HepG2 (cell line): ENCODE results near the gene STAT5A. TPM values are rescaled to one million over a fixed set of nuclear protein-coding genes. Genes with fewer than 3 reads are reported as not detected.
A peak's percentile ranks its signal among the peaks of the same experiment; 100 is the strongest.

ENCODE experiments used
- ATAC-seq: fragments of 200-7000 bp; cut with Tn5 transposase; 3 replicates; pipeline ENCODE4 v1.9.1; 2020; ENCODE audit warnings: mild to moderate bottlenecking, moderate library complexity
- Bru-seq: library from RNA; stranded (reverse); fragments of 400-500 nt; gene quantifications from one replicate; lab custom pipeline; 2021; lab: Mats Ljungman, UMichigan
- BruChase-seq, 2 experiments: library from RNA; stranded (reverse); fragments of 400-500 nt; gene quantifications; one replicate each; lab custom pipeline; 2021; lab: Mats Ljungman, UMichigan
- BruUV-seq: library from RNA; stranded (reverse); fragments of 400-500 nt; replicated peaks from 2 replicates; lab custom pipeline; 2021; lab: Mats Ljungman, UMichigan
- CTCF ChIA-PET: fragments of 300-600 bp; formaldehyde crosslinking; extraction: SDS; loops from one replicate; lab custom pipeline; 2021; ENCODE audit warnings: low total read pairs, inconsistent platforms, low intra/inter-chr PET ratio; lab: Yijun Ruan, JAX
- POLR2A ChIA-PET: fragments of 350-600 bp; sonication (Branson Sonifier 250); formaldehyde crosslinking; loops from one replicate; lab custom pipeline; 2020; ENCODE audit warnings: antibody characterized with exemption, inconsistent platforms; lab: Yijun Ruan, JAX
- DNase-seq: peaks from one replicate; pipeline ENCODE4 v3.0.0-alpha.2; 2015; ENCODE audit warnings: low spot score
- FAIRE-seq: peaks from 3 replicates; lab custom pipeline; 2011; peaks lifted over from hg19 to GRCh38; lab: Jason Lieb, UNC
- H2AFZ ChIP-seq: one replicate; pipeline ENCODE4 v1.6.1; 2011; ENCODE audit warnings: low read length, inconsistent platforms
- H3K27ac ChIP-seq: fragments of 300-600 bp; 3 replicates; pipeline ENCODE4 v1.8.0; 2011; ENCODE audit warnings: mixed run types, mild to moderate bottlenecking, mixed read lengths, low read length, inconsistent platforms; ENCODE audit not compliant: insufficient read depth; ENCODE audit errors: extremely low read length
- H3K27me3 ChIP-seq, 2 experiments: fragments of 200-600 bp in 1 of 2; 2 replicates in 1 of 2; 3 replicates in 1 of 2; pipeline versions ENCODE4 v1.6.0 to v1.8.0; 2011; ENCODE audit warnings: low read length in 2 of 2, mild to moderate bottlenecking in 2 of 2, moderate library complexity in 2 of 2, inconsistent platforms in 1 of 2; ENCODE audit not compliant: insufficient read depth in 2 of 2, control insufficient read depth in 1 of 2
- H3K36me3 ChIP-seq, 2 experiments: fragments of 200-600 bp in 1 of 2; replicated peaks in 1 of 2; 2 replicates in 1 of 2; 3 replicates in 1 of 2; pipeline versions ENCODE4 v1.5.1 to v1.8.0; 2011; ENCODE audit warnings: low read length in 2 of 2, inconsistent platforms in 1 of 2; ENCODE audit not compliant: insufficient read depth in 2 of 2, control insufficient read depth in 1 of 2
- H3K4me1 ChIP-seq: 2 replicates; pipeline ENCODE4 v1.5.1; 2012; ENCODE audit warnings: low read length, inconsistent platforms; ENCODE audit not compliant: insufficient read depth
- H3K4me2 ChIP-seq: 2 replicates; pipeline ENCODE4 v1.6.0; 2011; ENCODE audit warnings: low read depth, low read length, inconsistent platforms
- H3K4me3 ChIP-seq, 3 experiments: fragments of 200-600 bp in 1 of 3; sonication (generic), shearing (Covaris generic) in 1 of 3; replicated peaks in 1 of 3; 2 replicates each; pipeline ENCODE4 v1.5.1; 2011 to 2016; ENCODE audit warnings: low read length in 3 of 3, inconsistent platforms in 2 of 3, low read depth in 2 of 3, mild to moderate bottlenecking in 2 of 3, control low read depth in 1 of 3, mixed read lengths in 1 of 3; ENCODE audit not compliant: insufficient read depth in 1 of 3
- H3K79me2 ChIP-seq: one replicate; pipeline ENCODE4 v1.6.1; 2011; ENCODE audit warnings: low read length, inconsistent platforms; ENCODE audit not compliant: insufficient read depth
- H3K9ac ChIP-seq: 2 replicates; pipeline ENCODE4 v1.6.0; 2011; ENCODE audit warnings: mild to moderate bottlenecking, low read depth, low read length, inconsistent platforms; ENCODE audit not compliant: insufficient read depth
- H3K9me3 ChIP-seq: 2 replicates; pipeline ENCODE4 v1.5.1; 2012; ENCODE audit warnings: mild to moderate bottlenecking, low read length
- H4K20me1 ChIP-seq: 2 replicates; pipeline ENCODE4 v1.6.0; 2011; ENCODE audit warnings: inconsistent platforms, mild to moderate bottlenecking, low read length, moderate library complexity; ENCODE audit not compliant: insufficient read depth
- CBX2 ChIP-seq, 2 experiments: fragments of 200-600 bp in 1 of 2; sonication (generic); formaldehyde crosslinking in 1 of 2; IDR thresholded peaks; 2 replicates each; pipeline versions ENCODE4 v1.7.0 to v1.8.1; 2018 to 2022; ENCODE audit warnings: low read depth in 2 of 2, low read length in 1 of 2, mild to moderate bottlenecking in 1 of 2, missing genetic modification reagents in 1 of 2
- CCAR2 ChIP-seq: fragments of 200-400 bp; formaldehyde crosslinking; optimal IDR thresholded peaks from 2 replicates; pipeline ENCODE3; 2018; ENCODE audit warnings: low read depth, mild to moderate bottlenecking, low read length, moderate library complexity
- GZF1 ChIP-seq: sonication (generic); formaldehyde crosslinking; IDR thresholded peaks from 2 replicates; pipeline ENCODE4 v1.5.1; 2020; ENCODE audit warnings: mild to moderate bottlenecking, missing genetic modification reagents
- HNRNPLL ChIP-seq: fragments of 200-400 bp; formaldehyde crosslinking; IDR thresholded peaks from 2 replicates; pipeline ENCODE4 v1.6.1; 2017; ENCODE audit warnings: mild to moderate bottlenecking, low read depth, low read length; ENCODE audit not compliant: poor library complexity, severe bottlenecking
- MED1 ChIP-seq: sonication (generic); formaldehyde crosslinking; IDR thresholded peaks from 2 replicates; pipeline ENCODE4 v1.4.0; 2020; ENCODE audit warnings: missing genetic modification reagents
- NPAS2 ChIP-seq: sonication (generic); formaldehyde crosslinking; IDR thresholded peaks from 2 replicates; pipeline ENCODE4 v1.8.0; 2022; ENCODE audit warnings: mild to moderate bottlenecking, missing genetic modification reagents, borderline replicate concordance
- SRY ChIP-seq: sonication (generic); formaldehyde crosslinking; IDR thresholded peaks from 2 replicates; pipeline ENCODE4 v1.8.0; 2022; ENCODE audit warnings: mild to moderate bottlenecking, missing genetic modification reagents
- TMF1 ChIP-seq: sonication (generic); formaldehyde crosslinking; IDR thresholded peaks from 2 replicates; pipeline ENCODE4 v1.8.1; 2022; ENCODE audit warnings: low read depth, missing genetic modification reagents
- ZFP82 ChIP-seq: sonication (generic); formaldehyde crosslinking; IDR thresholded peaks from 2 replicates; pipeline ENCODE4 v1.5.1; 2020; ENCODE audit warnings: mild to moderate bottlenecking, missing genetic modification reagents, borderline replicate concordance
- WGBS: methylation state at CpG from one replicate; pipeline ENCODE4 v1.1.6; 2017; ENCODE audit warnings: low lambda C conversion rate; 5-methylcytosine and 5-hydroxymethylcytosine counted together
- in situ Hi-C: cut with HindIII; loops from 2 replicates; pipeline ENCODE4 v1.10.0; 2017; ENCODE audit warnings: low pct_unique_long_range_greater_than_20kb; ENCODE audit not compliant: extremely low pct_ligation_motif_present
- intact Hi-C: fragments of 100-400 bp; cut with micrococcal nuclease; formaldehyde crosslinking; loops from one replicate; pipeline ENCODE4 v1.10.0; 2022; ENCODE audit not compliant: unreplicated experiment
- long read RNA-seq, 2 experiments: library from RNA in 1 of 2; library from polyadenylated mRNA in 1 of 2; stranded (forward) in 1 of 2; unstranded in 1 of 2; transcript quantifications; one replicate each; pipeline ENCODE4 v2.0.0, GENCODE V29; 2019 to 2022
- polyA minus RNA-seq, 3 experiments: library from RNA; depleted of rRNA, polyadenylated mRNA; stranded (reverse); fragments of >200 nt; gene quantifications; 2 replicates each; pipeline ENCODE4 v1.2.3, GENCODE V29; 2011; ENCODE audit warnings: low replicate concordance in 1 of 3
- polyA plus RNA-seq, 8 experiments: library from polyadenylated mRNA; depleted of rRNA in 3 of 8; stranded (reverse) in 7 of 8; unstranded in 1 of 8; fragments of >200 nt; fragmentation: Illumina TruSeq in 4 of 8; extraction: Trizol in 4 of 8; gene quantifications; 2 replicates each; pipeline versions ENCODE4 v1.2.1 to v1.2.3, GENCODE V29; 2011 to 2016; ENCODE audit warnings: low read depth in 4 of 8, missing spikeins in 1 of 8, mixed read lengths in 1 of 8; ENCODE audit not compliant: insufficient read depth in 1 of 8
- total RNA-seq, 5 experiments: library from RNA; depleted of rRNA; stranded (reverse); fragments of >200 nt; fragmentation: Illumina TruSeq; extraction: Trizol; gene quantifications; 2 replicates each; pipeline ENCODE4 v1.2.3, GENCODE V29; 2016; ENCODE audit warnings: low read depth in 1 of 5
- TF ChIP-seq, protein P1 (sequence below): sonication (generic); formaldehyde crosslinking; IDR thresholded peaks from 2 replicates; pipeline ENCODE4 v1.4.0; 2020; ENCODE audit warnings: missing genetic modification reagents
- TF ChIP-seq, protein P2 (sequence below): sonication (generic); formaldehyde crosslinking; IDR thresholded peaks from 2 replicates; pipeline ENCODE4 v1.5.0; 2020; ENCODE audit warnings: mild to moderate bottlenecking, missing genetic modification reagents, moderate library complexity
- TF ChIP-seq, protein P3 (sequence below): sonication (generic); formaldehyde crosslinking; IDR thresholded peaks from 2 replicates; pipeline ENCODE4 v1.5.1; 2020; ENCODE audit warnings: mild to moderate bottlenecking, missing genetic modification reagents, moderate library complexity

Gene STAT5A
- total RNA-seq (2016; rRNA removed; fragmentation: Illumina TruSeq; extraction: Trizol) (4.1 and 4.5 TPM in 2 replicates), polyA plus RNA-seq (2011; rRNA removed) (1.2 and 1.4 TPM in 2 replicates), polyA minus RNA-seq (2011; rRNA and poly(A)+ RNA removed; ENCODE audit: low replicate concordance) (6.3 and 24.5 TPM in 2 replicates), Bru-seq, nascent RNA (percentile 31 among the genes with signal in this experiment), BruChase-seq, experiment 1, labeled RNA remaining after a 6-hour chase (percentile 42 among the genes with signal in this experiment), BruChase-seq, experiment 2, labeled RNA remaining after a 2-hour chase (percentile 35 among the genes with signal in this experiment)
- total RNA-seq (2016; cell fraction: cytosol; rRNA removed; fragmentation: Illumina TruSeq; extraction: Trizol; ENCODE audit: low read depth), result 1.5 and 1.6 TPM in 2 replicates
- 2.4 and 3.2 TPM in 2 replicates for total RNA-seq (2016; cell fraction: insoluble cytoplasmic fraction; rRNA removed; fragmentation: Illumina TruSeq; extraction: Trizol)
- 3.5 and 3.6 TPM in 2 replicates for total RNA-seq (2016; cell fraction: membrane; rRNA removed; fragmentation: Illumina TruSeq; extraction: Trizol)
- 3.1 and 4.2 TPM in 2 replicates for total RNA-seq (2016; cell fraction: nucleus; rRNA removed; fragmentation: Illumina TruSeq; extraction: Trizol)
- polyA plus RNA-seq (2011; cell fraction: cytosol; rRNA removed), result 1.3 and 1.4 TPM in 2 replicates
- 3.3 and 3.4 TPM in 2 replicates for polyA plus RNA-seq (2011; cell fraction: nucleus; rRNA removed)
- 3.9 and 7.9 TPM in 2 replicates for polyA plus RNA-seq (2012)
- polyA plus RNA-seq (2016; cell fraction: cytosol; fragmentation: Illumina TruSeq; extraction: Trizol; ENCODE audit: low read depth), result 1.2 and 1.4 TPM in 2 replicates
- polyA plus RNA-seq (2016; cell fraction: insoluble cytoplasmic fraction; fragmentation: Illumina TruSeq; extraction: Trizol; ENCODE audit: low read depth), result 2.4 and 3.3 TPM in 2 replicates
- 2.4 and 2.5 TPM in 2 replicates for polyA plus RNA-seq (2016; cell fraction: membrane; fragmentation: Illumina TruSeq; extraction: Trizol; ENCODE audit: low read depth)
- polyA plus RNA-seq (2016; cell fraction: nucleus; fragmentation: Illumina TruSeq; extraction: Trizol; ENCODE audit: insufficient read depth, low read depth), result 3.2 and 4.2 TPM in 2 replicates
- 1.7 TPM in 2 replicates for polyA minus RNA-seq (2011; cell fraction: cytosol; rRNA and poly(A)+ RNA removed)
- polyA minus RNA-seq (2011; cell fraction: nucleus; rRNA and poly(A)+ RNA removed), result 1.7 and 3.0 TPM in 2 replicates
- long read RNA-seq, experiment 1, partial matches to known transcripts, result 2 of 3 reads
- long read RNA-seq, experiment 1, other reads (novel, unspliced or antisense), result 0 of 3 reads
- long read RNA-seq, experiment 2, partial matches to known transcripts, result 1 of 5 reads
- long read RNA-seq, experiment 2, other reads (novel, unspliced or antisense), result 2 of 5 reads

DNA sequence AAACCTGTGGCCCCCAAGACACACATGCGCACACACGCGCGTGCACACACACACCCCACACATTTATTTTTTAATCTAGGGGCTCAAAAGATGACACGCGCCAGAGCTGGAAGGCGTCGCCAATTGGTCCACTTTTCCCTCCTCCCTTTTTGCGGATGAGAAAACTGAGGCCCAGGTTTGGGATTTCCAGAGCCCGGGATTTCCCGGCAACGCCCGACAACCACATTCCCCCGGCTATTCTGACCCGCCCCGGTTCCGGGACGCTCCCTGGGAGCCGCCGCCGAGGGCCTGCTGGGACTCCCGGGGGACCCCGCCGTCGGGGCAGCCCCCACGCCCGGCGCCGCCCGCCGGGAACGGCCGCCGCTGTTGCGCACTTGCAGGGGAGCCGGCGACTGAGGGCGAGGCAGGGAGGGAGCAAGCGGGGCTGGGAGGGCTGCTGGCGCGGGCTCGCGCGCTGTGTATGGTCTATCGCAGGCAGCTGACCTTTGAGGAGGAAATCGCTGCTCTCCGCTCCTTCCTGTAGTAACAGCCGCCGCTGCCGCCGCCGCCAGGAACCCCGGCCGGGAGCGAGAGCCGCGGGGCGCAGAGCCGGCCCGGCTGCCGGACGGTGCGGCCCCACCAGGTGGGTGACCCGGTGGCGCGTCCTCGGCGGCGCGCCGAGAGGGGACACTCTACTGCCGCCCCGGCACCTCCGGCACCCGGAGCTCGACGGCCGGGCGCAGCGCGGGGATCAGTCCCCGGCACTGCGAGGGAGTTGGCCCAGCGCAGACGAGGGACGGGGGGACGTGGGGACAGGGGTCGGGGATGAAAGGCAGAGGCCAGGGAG is at the start of gene STAT5A:
Gene STAT5A (plus strand): TSS at position 522 of the 826 bp plus-strand sequence. CDS start 914 bp downstream, outside the sequence.
- no peak within 1 kb of the TSS for H2AFZ ChIP-seq
- peaks cover 6 to 34% of the 10 kb centered on the region in 2 experiments; a peak in 4 of 5 replicates for H3K27me3 ChIP-seq
- no peak within 1 kb of the TSS for H3K27ac ChIP-seq
- H3K4me1 ChIP-seq, result peaks cover 35% of the 10 kb centered on the region
- FAIRE-seq (no peak), ATAC-seq (peak; percentile 77), DNase-seq (peak; percentile 40)
- ChIA-PET CTCF (no interaction called here), POLR2A (interaction anchor here (0.8 to 2.6 kb wide), 6 partner anchors 11 to 94 kb away, joined by 3 to 9 read pairs (median 4); partner anchors contain the start of gene GHDC)
- H3K36me3 ChIP-seq, result no peaks in the 10 kb centered on the region
- peak within 1 kb of the TSS; percentile 76 for H3K4me2 ChIP-seq
- peak within 1 kb of the TSS; percentile 32 for H3K9ac ChIP-seq
- intact Hi-C loops, result loop anchor here (1.0 to 10.0 kb wide), 2 partner anchors 9 to 63 kb away; no protein-coding TSS in a partner anchor
- H4K20me1 ChIP-seq, result no peaks in the 10 kb centered on the region
- 12% methylated on average over 31 of the region's 88 CpGs for WGBS
- no TSS peak for BruUV-seq
- no peaks in the 10 kb centered on the region for H3K9me3 ChIP-seq
- in situ Hi-C loops, result no loop called here
- H3K4me3 ChIP-seq, result peak within 1 kb of the TSS; percentile 56 to 72 (median 62)
- no peaks in the 10 kb centered on the region for H3K79me2 ChIP-seq
- peak; percentile 14; the same call in 1 of the 2 replicates for TF ChIP-seq SRY (CRISPR knock-in tag)
- TF ChIP-seq ZFP82 (CRISPR knock-in tag), result peak; percentile 72; the same call in 1 of the 2 replicates
- TF ChIP-seq MED1 (CRISPR knock-in tag), result peak; percentile 11; the same call in 1 of the 2 replicates
- TF ChIP-seq, protein P1, sequence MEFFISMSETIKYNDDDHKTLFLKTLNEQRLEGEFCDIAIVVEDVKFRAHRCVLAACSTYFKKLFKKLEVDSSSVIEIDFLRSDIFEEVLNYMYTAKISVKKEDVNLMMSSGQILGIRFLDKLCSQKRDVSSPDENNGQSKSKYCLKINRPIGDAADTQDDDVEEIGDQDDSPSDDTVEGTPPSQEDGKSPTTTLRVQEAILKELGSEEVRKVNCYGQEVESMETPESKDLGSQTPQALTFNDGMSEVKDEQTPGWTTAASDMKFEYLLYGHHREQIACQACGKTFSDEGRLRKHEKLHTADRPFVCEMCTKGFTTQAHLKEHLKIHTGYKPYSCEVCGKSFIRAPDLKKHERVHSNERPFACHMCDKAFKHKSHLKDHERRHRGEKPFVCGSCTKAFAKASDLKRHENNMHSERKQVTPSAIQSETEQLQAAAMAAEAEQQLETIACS, result peak; percentile 72; the same call in 1 of the 2 replicates
- no peak for TF ChIP-seq CCAR2
- TF ChIP-seq CBX2 (IDR thresholded peaks at IDR 0.05; ENCODE audit: low read depth, low read length), result no peak
- TF ChIP-seq CBX2 (CRISPR knock-in tag; IDR thresholded peaks at IDR 0.05; ENCODE audit: low read depth), result no peak; the same call in 1 of the 2 replicates
- TF ChIP-seq TMF1 (CRISPR knock-in tag), result 0 out of 2 replicates have a peak, but pooled peaks have one; percentile 66
- no peak for TF ChIP-seq GZF1 (CRISPR knock-in tag)
- TF ChIP-seq NPAS2 (CRISPR knock-in tag), result no peak
- TF ChIP-seq, protein P2, sequence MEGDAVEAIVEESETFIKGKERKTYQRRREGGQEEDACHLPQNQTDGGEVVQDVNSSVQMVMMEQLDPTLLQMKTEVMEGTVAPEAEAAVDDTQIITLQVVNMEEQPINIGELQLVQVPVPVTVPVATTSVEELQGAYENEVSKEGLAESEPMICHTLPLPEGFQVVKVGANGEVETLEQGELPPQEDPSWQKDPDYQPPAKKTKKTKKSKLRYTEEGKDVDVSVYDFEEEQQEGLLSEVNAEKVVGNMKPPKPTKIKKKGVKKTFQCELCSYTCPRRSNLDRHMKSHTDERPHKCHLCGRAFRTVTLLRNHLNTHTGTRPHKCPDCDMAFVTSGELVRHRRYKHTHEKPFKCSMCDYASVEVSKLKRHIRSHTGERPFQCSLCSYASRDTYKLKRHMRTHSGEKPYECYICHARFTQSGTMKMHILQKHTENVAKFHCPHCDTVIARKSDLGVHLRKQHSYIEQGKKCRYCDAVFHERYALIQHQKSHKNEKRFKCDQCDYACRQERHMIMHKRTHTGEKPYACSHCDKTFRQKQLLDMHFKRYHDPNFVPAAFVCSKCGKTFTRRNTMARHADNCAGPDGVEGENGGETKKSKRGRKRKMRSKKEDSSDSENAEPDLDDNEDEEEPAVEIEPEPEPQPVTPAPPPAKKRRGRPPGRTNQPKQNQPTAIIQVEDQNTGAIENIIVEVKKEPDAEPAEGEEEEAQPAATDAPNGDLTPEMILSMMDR, result peak; percentile 11; the same call in 1 of the 2 replicates
- peak; percentile 55 for TF ChIP-seq HNRNPLL
- TF ChIP-seq, protein P3, sequence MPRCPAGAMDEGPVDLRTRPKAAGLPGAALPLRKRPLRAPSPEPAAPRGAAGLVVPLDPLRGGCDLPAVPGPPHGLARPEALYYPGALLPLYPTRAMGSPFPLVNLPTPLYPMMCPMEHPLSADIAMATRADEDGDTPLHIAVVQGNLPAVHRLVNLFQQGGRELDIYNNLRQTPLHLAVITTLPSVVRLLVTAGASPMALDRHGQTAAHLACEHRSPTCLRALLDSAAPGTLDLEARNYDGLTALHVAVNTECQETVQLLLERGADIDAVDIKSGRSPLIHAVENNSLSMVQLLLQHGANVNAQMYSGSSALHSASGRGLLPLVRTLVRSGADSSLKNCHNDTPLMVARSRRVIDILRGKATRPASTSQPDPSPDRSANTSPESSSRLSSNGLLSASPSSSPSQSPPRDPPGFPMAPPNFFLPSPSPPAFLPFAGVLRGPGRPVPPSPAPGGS (CRISPR knock-in tag), result peak; percentile 96
